ENCODE data around the gene TNNT3. TPM values are rescaled to one million over a fixed set of nuclear protein-coding genes. Genes with fewer than 3 reads are reported as not detected.
A peak's percentile ranks its signal among the peaks of the same experiment; 100 is the strongest.

The TNNT3 gene
- total and polyA plus RNA-seq, 8 donors: 1.7 to 4.4 (median 2.5) TPM

GRCh38 chr11:1987024-1987423, 67.5 kb downstream of the TNNT3 start:
- Histone ChIP-seq H3K9me3 (no peaks in the 10 kb centered on the region), H3K4me3 (no peak overlapping the region), H3K27ac (no peak overlapping the region), H3K4me1 (no peaks in the 10 kb centered on the region), H3K27me3 (no peaks in the 10 kb centered on the region), H3K36me3 (no peaks in the 10 kb centered on the region)
- TF ChIP-seq, protein P1, sequence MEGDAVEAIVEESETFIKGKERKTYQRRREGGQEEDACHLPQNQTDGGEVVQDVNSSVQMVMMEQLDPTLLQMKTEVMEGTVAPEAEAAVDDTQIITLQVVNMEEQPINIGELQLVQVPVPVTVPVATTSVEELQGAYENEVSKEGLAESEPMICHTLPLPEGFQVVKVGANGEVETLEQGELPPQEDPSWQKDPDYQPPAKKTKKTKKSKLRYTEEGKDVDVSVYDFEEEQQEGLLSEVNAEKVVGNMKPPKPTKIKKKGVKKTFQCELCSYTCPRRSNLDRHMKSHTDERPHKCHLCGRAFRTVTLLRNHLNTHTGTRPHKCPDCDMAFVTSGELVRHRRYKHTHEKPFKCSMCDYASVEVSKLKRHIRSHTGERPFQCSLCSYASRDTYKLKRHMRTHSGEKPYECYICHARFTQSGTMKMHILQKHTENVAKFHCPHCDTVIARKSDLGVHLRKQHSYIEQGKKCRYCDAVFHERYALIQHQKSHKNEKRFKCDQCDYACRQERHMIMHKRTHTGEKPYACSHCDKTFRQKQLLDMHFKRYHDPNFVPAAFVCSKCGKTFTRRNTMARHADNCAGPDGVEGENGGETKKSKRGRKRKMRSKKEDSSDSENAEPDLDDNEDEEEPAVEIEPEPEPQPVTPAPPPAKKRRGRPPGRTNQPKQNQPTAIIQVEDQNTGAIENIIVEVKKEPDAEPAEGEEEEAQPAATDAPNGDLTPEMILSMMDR (IDR thresholded peaks at IDR 0.05): no peak
- ATAC-seq (peak; percentile 17), DNase-seq (no peak)
- intact Hi-C loops (cut with DNase I): no loop called here

DNA sequence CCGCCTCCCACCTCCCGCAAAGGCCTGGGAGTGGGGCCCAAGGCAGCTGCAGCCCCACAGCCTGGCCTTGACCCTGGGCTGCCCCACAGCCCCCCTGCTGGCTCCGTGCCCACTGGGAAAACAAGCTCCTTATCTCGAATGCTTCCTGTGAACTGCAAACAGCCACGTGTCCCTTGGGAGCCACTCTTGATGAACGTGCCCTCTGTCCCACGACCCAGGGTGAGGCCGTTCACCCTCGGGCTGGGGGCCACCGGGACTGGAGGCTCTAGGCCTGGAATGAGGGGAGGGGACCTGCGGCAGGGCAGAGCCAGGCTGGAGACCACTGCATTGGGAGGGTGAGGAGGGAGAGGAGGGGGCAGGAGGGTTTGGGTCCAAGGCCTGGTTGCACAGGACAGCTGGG, 68.7 kb downstream of the TNNT3 start:
- ATAC-seq (no peak), DNase-seq (no peak)
- intact Hi-C loops (cut with DNase I): no loop called here
- Histone ChIP-seq H3K4me3 (no peak overlapping the region), H3K9me3 (no peaks in the 10 kb centered on the region), H3K27ac (no peak overlapping the region), H3K36me3 (no peaks in the 10 kb centered on the region), H3K27me3 (no peaks in the 10 kb centered on the region), H3K4me1 (no peaks in the 10 kb centered on the region)
- TF ChIP-seq, protein P1 (IDR thresholded peaks at IDR 0.05): no peak

Small RNA genes lying within 50 kb of the gene (microRNA-seq; reads per million reads assigned to microRNA genes)
- 0 reads per million in 2 donors for gene MIR7847

Other genes starting within 250 kb of the TNNT3 start
- gene KRTAP5-6, start 222.5 kb upstream of the TNNT3 start, total RNA-seq: not detected
- gene KRTAP5-6, start 222.5 kb upstream of the TNNT3 start, polyA plus RNA-seq (ENCODE audit: insufficient read length in 6 of 6): not detected
- 10 to 100 TPM in 1 of 2 donors, 1 to 10 TPM in 1; 3.4 to 16.5 TPM for gene IFITM10, start 169.1 kb upstream of the TNNT3 start, total RNA-seq
- under 1 TPM in 5 of 6 donors, not detected in 1; 0.07 to 0.24 (median 0.11) TPM for gene IFITM10, start 169.1 kb upstream of the TNNT3 start, polyA plus RNA-seq (ENCODE audit: insufficient read length in 6 of 6)
- gene CTSD, start 155.8 kb upstream of the TNNT3 start, total RNA-seq: 1,000 to 10,000 TPM; 1,902 to 2,455 TPM
- gene CTSD, start 155.8 kb upstream of the TNNT3 start, polyA plus RNA-seq (ENCODE audit: insufficient read length in 6 of 6): 100 to 1,000 TPM; 124 to 171 (median 145) TPM
- 1 to 10 TPM; 6.0 to 8.8 TPM for gene SYT8, start 84.7 kb upstream of the TNNT3 start, total RNA-seq
- gene SYT8, start 84.7 kb upstream of the TNNT3 start, polyA plus RNA-seq (ENCODE audit: insufficient read length in 6 of 6): 1 to 10 TPM in 2 of 6 donors, under 1 TPM in 4; 0.21 to 1.9 (median 0.82) TPM
- gene TNNI2, start 80.7 kb upstream of the TNNT3 start, total RNA-seq: 1 to 10 TPM; 3.4 to 8.5 TPM
- gene TNNI2, start 80.7 kb upstream of the TNNT3 start, polyA plus RNA-seq (ENCODE audit: insufficient read length in 6 of 6): under 1 TPM in 5 of 6 donors, not detected in 1; 0.24 to 0.74 (median 0.32) TPM
- 10 to 100 TPM; 29.8 to 76.6 TPM for gene LSP1, start 66.6 kb upstream of the TNNT3 start, total RNA-seq
- gene LSP1, start 66.6 kb upstream of the TNNT3 start, polyA plus RNA-seq (ENCODE audit: insufficient read length in 6 of 6): 1 to 10 TPM; 5.9 to 8.8 (median 7.0) TPM
- gene PRR33, start 27.8 kb upstream of the TNNT3 start, total RNA-seq: not detected
- under 1 TPM; 0.05 to 0.15 (median 0.11) TPM for gene PRR33, start 27.8 kb upstream of the TNNT3 start, polyA plus RNA-seq (ENCODE audit: insufficient read length in 6 of 6)
- gene MRPL23, start 27.6 kb downstream of the TNNT3 start, total RNA-seq: 10 to 100 TPM; 62.2 to 71.6 TPM
- gene MRPL23, start 27.6 kb downstream of the TNNT3 start, polyA plus RNA-seq (ENCODE audit: insufficient read length in 6 of 6): 10 to 100 TPM; 35.1 to 64.7 (median 40.6) TPM
- gene H19, start 78.1 kb downstream of the TNNT3 start, total RNA-seq: 100 to 1,000 TPM; 119 to 193 TPM
- 1,000 to 10,000 TPM in 1 of 6 donors, 100 to 1,000 TPM in 5; 532 to 1,133 (median 889) TPM for gene H19, start 78.1 kb downstream of the TNNT3 start, polyA plus RNA-seq (ENCODE audit: insufficient read length in 6 of 6)
- gene IGF2, start 219.7 kb downstream of the TNNT3 start, total RNA-seq: 10 to 100 TPM; 12.0 to 13.9 TPM
- gene IGF2, start 219.7 kb downstream of the TNNT3 start, polyA plus RNA-seq (ENCODE audit: insufficient read length in 6 of 6): 100 to 1,000 TPM in 2 of 6 donors, 10 to 100 TPM in 4; 76.9 to 118 (median 97.4) TPM
- gene INS, start 241.5 kb downstream of the TNNT3 start, total RNA-seq: not detected
- not detected for gene INS, start 241.5 kb downstream of the TNNT3 start, polyA plus RNA-seq (ENCODE audit: insufficient read length in 6 of 6)

All from left lung (tissue), 10 donors.